GM10248 (cell line): ENCODE measurements around the gene AK8.

ENCODE experiments used
- CTCF ChIA-PET: fragments of 300-600 bp; sonication (Branson Sonifier 250); formaldehyde crosslinking; extraction: SDS; loops from one replicate; lab custom pipeline; 2021; ENCODE audit warnings: antibody characterized with exemption; lab: Yijun Ruan, JAX
- POLR2A ChIA-PET: fragments of 350-650 bp; sonication (Branson Sonifier 250); formaldehyde crosslinking; extraction: SDS; loops from one replicate; lab custom pipeline; 2020; ENCODE audit warnings: antibody characterized with exemption; lab: Yijun Ruan, JAX
- DNase-seq: peaks from one replicate; pipeline ENCODE4 v3.0.0; 2012; ENCODE audit errors: extremely low spot score
- TF ChIP-seq, protein P1 (sequence below): IDR thresholded peaks from 2 replicates; pipeline ENCODE4 v1.5.1; 2012; ENCODE audit warnings: mild to moderate bottlenecking, low read depth; ENCODE audit errors: extremely low read depth, missing control alignments, control extremely low read depth

Gene AK8

DNA sequence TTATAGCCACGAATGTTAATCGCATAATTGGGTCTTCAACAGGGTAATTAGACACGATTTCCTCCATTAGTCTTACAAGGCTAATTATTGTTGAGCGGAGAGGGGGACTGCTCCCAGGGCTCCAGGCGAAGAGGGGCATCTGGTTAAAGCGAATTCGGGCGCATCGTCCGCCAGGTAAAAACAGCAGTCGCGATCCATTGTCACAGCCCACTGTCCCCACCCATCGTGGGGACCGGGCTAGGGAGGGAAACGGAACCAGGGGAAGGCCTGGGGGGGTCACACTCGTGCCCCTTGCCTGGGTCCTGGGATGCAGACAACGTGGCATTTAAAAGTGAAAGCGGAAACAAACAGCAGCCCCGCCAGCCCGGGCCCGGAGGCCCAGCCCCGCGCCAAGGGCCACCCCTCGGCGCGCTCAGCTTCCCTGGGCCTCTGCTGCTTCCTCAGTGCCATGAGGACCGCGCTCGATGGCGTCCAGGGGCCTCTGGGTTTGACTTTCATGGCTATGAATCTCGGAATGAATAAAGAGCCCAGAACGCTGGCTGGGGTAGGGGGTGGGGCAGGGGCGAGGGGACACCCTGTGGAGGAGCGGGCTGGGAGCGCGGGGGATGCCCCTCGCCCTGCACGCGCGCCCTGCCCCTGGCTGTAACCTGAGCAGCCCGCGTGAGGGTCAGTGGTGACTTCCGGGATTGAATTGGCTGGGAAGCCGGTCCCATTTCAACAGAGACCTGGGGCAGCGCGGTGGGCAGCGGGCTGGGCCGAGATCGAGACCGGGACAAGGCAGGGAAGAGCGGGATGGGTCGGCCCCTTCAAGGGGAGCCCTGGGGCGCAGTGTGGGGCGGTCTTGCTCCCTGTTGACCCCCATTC lies 107.9 kb downstream of the AK8 start:
- CTCF ChIA-PET, result interaction anchor here (0.9 to 2.1 kb wide), 9 partner anchors 9 to 135 kb away, joined by 3 to 7 read pairs (median 4); no protein-coding TSS in a partner anchor
- POLR2A ChIA-PET, result interaction anchor here (0.6 to 0.8 kb wide), 2 partner anchors 12 to 550 kb away, joined by 3 read pairs; no protein-coding TSS in a partner anchor
- TF ChIP-seq, protein P1, sequence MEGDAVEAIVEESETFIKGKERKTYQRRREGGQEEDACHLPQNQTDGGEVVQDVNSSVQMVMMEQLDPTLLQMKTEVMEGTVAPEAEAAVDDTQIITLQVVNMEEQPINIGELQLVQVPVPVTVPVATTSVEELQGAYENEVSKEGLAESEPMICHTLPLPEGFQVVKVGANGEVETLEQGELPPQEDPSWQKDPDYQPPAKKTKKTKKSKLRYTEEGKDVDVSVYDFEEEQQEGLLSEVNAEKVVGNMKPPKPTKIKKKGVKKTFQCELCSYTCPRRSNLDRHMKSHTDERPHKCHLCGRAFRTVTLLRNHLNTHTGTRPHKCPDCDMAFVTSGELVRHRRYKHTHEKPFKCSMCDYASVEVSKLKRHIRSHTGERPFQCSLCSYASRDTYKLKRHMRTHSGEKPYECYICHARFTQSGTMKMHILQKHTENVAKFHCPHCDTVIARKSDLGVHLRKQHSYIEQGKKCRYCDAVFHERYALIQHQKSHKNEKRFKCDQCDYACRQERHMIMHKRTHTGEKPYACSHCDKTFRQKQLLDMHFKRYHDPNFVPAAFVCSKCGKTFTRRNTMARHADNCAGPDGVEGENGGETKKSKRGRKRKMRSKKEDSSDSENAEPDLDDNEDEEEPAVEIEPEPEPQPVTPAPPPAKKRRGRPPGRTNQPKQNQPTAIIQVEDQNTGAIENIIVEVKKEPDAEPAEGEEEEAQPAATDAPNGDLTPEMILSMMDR, result no peak
- DNase-seq, result peak; percentile 86

DNA sequence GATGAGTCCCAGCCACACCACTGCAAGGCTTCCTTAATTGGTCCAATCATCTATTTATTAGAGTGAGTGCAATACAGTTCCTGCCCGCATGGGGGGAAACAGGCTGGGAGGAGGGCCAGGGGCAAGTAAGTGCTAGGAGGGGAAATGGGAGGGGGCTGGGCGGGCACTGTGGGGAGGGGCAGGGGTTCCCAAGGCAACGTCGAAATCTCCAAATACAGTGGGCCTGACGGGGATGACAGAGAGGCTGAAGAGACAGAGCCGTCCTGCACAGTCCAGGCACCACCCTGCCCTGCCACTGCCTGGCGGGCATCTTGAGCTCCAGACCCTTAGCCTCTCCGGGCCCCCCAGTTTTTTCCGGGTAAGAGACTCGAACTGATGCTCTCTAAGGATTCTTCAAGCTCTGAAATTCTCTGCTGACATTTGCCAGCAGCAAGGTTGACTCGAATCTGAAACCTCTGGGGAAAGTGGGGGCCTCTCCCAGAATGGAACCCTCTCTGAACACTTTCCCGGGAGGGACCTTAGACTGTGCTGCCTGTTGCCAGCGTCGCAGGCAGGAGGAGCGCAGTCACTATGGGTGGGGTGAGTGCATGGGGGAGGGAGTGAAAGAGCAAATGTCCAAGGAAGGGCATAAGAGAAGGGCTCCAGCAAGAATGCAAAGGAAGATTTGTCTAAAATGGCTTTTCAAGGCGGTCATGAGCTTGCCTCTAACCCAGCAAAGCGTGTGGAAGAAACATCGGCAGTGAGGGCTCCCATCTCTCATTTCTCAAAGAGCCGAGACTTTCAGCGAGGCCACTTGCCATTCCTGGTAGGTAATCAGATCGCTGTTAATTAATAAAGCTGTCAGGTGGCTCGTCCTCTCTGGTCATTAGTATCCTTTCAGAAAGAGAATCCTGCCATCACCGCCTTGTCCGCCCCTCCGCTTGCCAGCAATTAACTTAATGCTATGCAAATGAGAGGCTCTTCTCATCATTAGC lies 108.9 kb downstream of the AK8 start:
- CTCF ChIA-PET, result interaction anchor here (0.5 to 2.1 kb wide), 14 partner anchors 9 to 1178 kb away, joined by 3 to 14 read pairs (median 4); partner anchors contain the start of gene TSC1
- DNase-seq, result peak; percentile 74
- TF ChIP-seq, protein P1, result peak; percentile 39
- POLR2A ChIA-PET, result interaction anchor here (0.6 to 0.8 kb wide), 2 partner anchors 13 to 551 kb away, joined by 3 read pairs; no protein-coding TSS in a partner anchor

DNA sequence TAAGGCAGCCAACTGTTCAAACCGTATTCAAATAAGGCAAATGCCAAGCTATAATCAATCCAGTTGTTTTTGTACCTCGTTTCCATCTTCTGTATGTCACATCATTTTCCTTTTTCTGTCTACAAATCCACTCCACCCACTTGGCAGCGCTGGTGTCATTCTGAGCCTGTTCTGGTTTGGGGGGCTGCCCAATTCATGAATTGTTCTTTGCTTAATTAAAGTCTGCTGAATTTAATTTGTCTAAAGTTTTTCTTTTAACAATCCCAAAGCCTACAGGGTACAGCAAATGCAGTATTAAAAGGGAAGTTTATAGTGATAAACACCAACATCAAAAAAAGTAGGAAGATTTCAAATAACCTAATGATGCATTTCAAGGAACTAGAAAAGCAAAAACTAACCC lies 114.5 kb downstream of the AK8 start:
- TF ChIP-seq, protein P1, result no peak
- ChIA-PET CTCF (interaction anchor here (1.7 kb wide), 1 partner anchor 21 kb away, joined by 3 read pairs; no protein-coding TSS in a partner anchor), POLR2A (no interaction called here)
- no peak for DNase-seq

DNA sequence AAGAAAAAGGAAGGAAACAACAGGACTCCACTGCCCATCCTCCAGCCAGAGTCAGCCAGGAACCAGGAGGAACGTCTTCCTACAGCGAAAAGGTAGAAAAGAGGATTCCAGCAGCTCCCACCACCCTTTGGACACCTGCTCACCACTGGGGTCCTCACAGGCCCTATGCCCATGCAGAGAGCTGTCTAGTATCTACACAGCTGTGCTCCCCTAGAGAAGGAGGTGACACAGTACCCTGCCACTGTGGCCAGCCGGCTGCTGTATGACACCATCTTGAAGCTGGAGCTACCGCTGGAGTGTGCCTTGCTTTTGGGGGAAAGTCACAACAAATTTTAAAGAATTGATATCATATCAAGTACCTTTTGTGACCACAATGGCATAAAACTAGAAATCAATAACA lies 115.2 kb downstream of the AK8 start:
- DNase-seq, result no peak
- POLR2A ChIA-PET, result no interaction called here
- TF ChIP-seq, protein P1, result no peak
- CTCF ChIA-PET, result no interaction called here

DNA sequence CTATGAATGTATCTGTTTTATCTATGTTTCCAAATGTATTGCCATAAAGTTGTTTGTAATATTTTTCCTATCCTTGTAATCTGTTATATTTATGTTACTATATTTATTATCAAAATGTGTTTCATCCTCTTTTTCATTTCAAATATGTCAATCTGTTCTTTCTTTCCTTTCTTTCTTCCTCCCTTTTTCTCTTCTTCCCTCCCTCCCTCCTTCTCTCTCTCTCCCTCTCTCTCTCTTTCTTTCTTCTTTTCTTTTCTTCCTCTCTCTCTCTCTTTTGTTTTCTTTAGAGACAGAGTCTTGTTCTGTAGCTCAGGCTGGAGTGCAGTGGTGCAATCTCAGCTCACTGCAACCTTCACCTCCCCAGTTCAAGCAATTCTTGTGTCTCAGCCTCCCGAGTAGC lies 116.5 kb downstream of the AK8 start:
- TF ChIP-seq, protein P1, result no peak
- no peak for DNase-seq
- ChIA-PET POLR2A (no interaction called here), CTCF (interaction anchor here (0.7 kb wide), 1 partner anchor 18 kb away, joined by 3 read pairs; no protein-coding TSS in a partner anchor)

DNA sequence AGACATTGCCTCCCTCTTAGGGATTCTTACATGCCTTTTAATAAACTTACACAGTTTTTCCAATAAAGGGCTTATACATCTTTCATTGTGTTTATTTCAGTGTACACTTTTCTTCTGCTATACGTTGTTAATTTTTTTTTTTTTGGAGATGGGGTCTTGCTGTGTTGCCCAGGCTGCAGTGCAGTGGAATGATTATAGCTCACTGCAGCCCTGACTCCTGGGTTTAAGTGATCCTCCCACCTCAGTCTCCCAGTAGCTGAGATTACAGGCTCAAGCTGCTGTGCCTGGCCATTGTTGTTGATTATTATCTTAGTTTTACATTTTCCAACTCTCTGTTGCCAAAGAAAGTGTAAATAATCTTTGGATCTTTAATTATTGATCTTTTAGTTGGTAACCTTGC lies 118.0 kb downstream of the AK8 start:
- ChIA-PET CTCF (interaction anchor here (1.0 to 1.1 kb wide), 2 partner anchors 9 to 187 kb away, joined by 3 to 5 read pairs; no protein-coding TSS in a partner anchor), POLR2A (no interaction called here)

More for the DNA sequence above, 118.0 kb downstream of the AK8 start:
- no peak for DNase-seq
- TF ChIP-seq, protein P1, result no peak
